HepG2 (cell line): Measurements from ENCODE around the gene MAPK9. TPM values are rescaled to one million over a fixed set of nuclear protein-coding genes. Genes with fewer than 3 reads are reported as not detected.

ENCODE experiments used
- ATAC-seq: fragments of 200-7000 bp; cut with Tn5 transposase; 3 replicates; pipeline ENCODE4 v1.9.1; 2020; ENCODE audit warnings: mild to moderate bottlenecking, moderate library complexity
- BruUV-seq: library from RNA; stranded (reverse); fragments of 400-500 nt; replicated peaks from 2 replicates; lab custom pipeline; 2021; lab: Mats Ljungman, UMichigan
- CTCF ChIA-PET: fragments of 300-600 bp; formaldehyde crosslinking; extraction: SDS; loops from one replicate; lab custom pipeline; 2021; ENCODE audit warnings: low total read pairs, inconsistent platforms, low intra/inter-chr PET ratio; lab: Yijun Ruan, JAX
- POLR2A ChIA-PET: fragments of 350-600 bp; sonication (Branson Sonifier 250); formaldehyde crosslinking; loops from one replicate; lab custom pipeline; 2020; ENCODE audit warnings: antibody characterized with exemption, inconsistent platforms; lab: Yijun Ruan, JAX
- DNase-seq: peaks from one replicate; pipeline ENCODE4 v3.0.0-alpha.2; 2015; ENCODE audit warnings: low spot score
- FAIRE-seq: peaks from 3 replicates; lab custom pipeline; 2011; peaks lifted over from hg19 to GRCh38; lab: Jason Lieb, UNC
- H2AFZ ChIP-seq: one replicate; pipeline ENCODE4 v1.6.1; 2011; ENCODE audit warnings: low read length, inconsistent platforms
- H3K27ac ChIP-seq: fragments of 300-600 bp; 3 replicates; pipeline ENCODE4 v1.8.0; 2011; ENCODE audit warnings: mixed run types, mild to moderate bottlenecking, mixed read lengths, low read length, inconsistent platforms; ENCODE audit not compliant: insufficient read depth; ENCODE audit errors: extremely low read length
- H3K27me3 ChIP-seq, 2 experiments: fragments of 200-600 bp in 1 of 2; 2 replicates in 1 of 2; 3 replicates in 1 of 2; pipeline versions ENCODE4 v1.6.0 to v1.8.0; 2011; ENCODE audit warnings: low read length in 2 of 2, mild to moderate bottlenecking in 2 of 2, moderate library complexity in 2 of 2, inconsistent platforms in 1 of 2; ENCODE audit not compliant: insufficient read depth in 2 of 2, control insufficient read depth in 1 of 2
- H3K36me3 ChIP-seq, 2 experiments: fragments of 200-600 bp in 1 of 2; replicated peaks in 1 of 2; 2 replicates in 1 of 2; 3 replicates in 1 of 2; pipeline versions ENCODE4 v1.5.1 to v1.8.0; 2011; ENCODE audit warnings: low read length in 2 of 2, inconsistent platforms in 1 of 2; ENCODE audit not compliant: insufficient read depth in 2 of 2, control insufficient read depth in 1 of 2
- H3K4me1 ChIP-seq: 2 replicates; pipeline ENCODE4 v1.5.1; 2012; ENCODE audit warnings: low read length, inconsistent platforms; ENCODE audit not compliant: insufficient read depth
- H3K4me2 ChIP-seq: 2 replicates; pipeline ENCODE4 v1.6.0; 2011; ENCODE audit warnings: low read depth, low read length, inconsistent platforms
- H3K4me3 ChIP-seq, 3 experiments: fragments of 200-600 bp in 1 of 3; sonication (generic), shearing (Covaris generic) in 1 of 3; replicated peaks in 1 of 3; 2 replicates each; pipeline ENCODE4 v1.5.1; 2011 to 2016; ENCODE audit warnings: low read length in 3 of 3, inconsistent platforms in 2 of 3, low read depth in 2 of 3, mild to moderate bottlenecking in 2 of 3, control low read depth in 1 of 3, mixed read lengths in 1 of 3; ENCODE audit not compliant: insufficient read depth in 1 of 3
- H3K79me2 ChIP-seq: one replicate; pipeline ENCODE4 v1.6.1; 2011; ENCODE audit warnings: low read length, inconsistent platforms; ENCODE audit not compliant: insufficient read depth
- H3K9ac ChIP-seq: 2 replicates; pipeline ENCODE4 v1.6.0; 2011; ENCODE audit warnings: mild to moderate bottlenecking, low read depth, low read length, inconsistent platforms; ENCODE audit not compliant: insufficient read depth
- H3K9me3 ChIP-seq: 2 replicates; pipeline ENCODE4 v1.5.1; 2012; ENCODE audit warnings: mild to moderate bottlenecking, low read length
- H4K20me1 ChIP-seq: 2 replicates; pipeline ENCODE4 v1.6.0; 2011; ENCODE audit warnings: inconsistent platforms, mild to moderate bottlenecking, low read length, moderate library complexity; ENCODE audit not compliant: insufficient read depth
- ASH2L ChIP-seq: fragments of 300-600, 200-600 bp; sonication (generic); IDR thresholded peaks from 2 replicates; pipeline ENCODE4 v1.7.0; 2017; ENCODE audit warnings: low read depth, mild to moderate bottlenecking, moderate library complexity, mixed read lengths, low read length; ENCODE audit not compliant: insufficient read length
- ESRRA ChIP-seq: sonication (generic); formaldehyde crosslinking; IDR thresholded peaks from 2 replicates; pipeline ENCODE4 v1.5.1; 2020; ENCODE audit warnings: mild to moderate bottlenecking, low read depth, missing genetic modification reagents
- HNF4G ChIP-seq, 2 experiments: sonication (generic) in 1 of 2; formaldehyde crosslinking in 1 of 2; IDR thresholded peaks; 2 replicates each; pipeline versions ENCODE4 v1.4.0 to v1.6.1; 2011 to 2020; ENCODE audit warnings: borderline replicate concordance in 2 of 2, low read depth in 2 of 2, mild to moderate bottlenecking in 2 of 2, low read length in 1 of 2, missing genetic modification reagents in 1 of 2, moderate library complexity in 1 of 2
- NCOR1 ChIP-seq: fragments of 200-600 bp; sonication (generic); IDR thresholded peaks from 2 replicates; pipeline ENCODE4 v1.7.0; 2017; ENCODE audit warnings: antibody characterized with exemption, low read length, borderline replicate concordance
- NFAT5 ChIP-seq: sonication (generic); formaldehyde crosslinking; IDR thresholded peaks from 2 replicates; pipeline ENCODE4 v1.4.0; 2020; ENCODE audit warnings: missing genetic modification reagents
- NR2F2 ChIP-seq: IDR thresholded peaks from 2 replicates; pipeline ENCODE4 v1.6.1; 2012; ENCODE audit warnings: low read depth, inconsistent platforms, borderline replicate concordance
- SOX13 ChIP-seq, 3 experiments: fragments of 450-650 bp in 1 of 3; sonication (generic) in 1 of 3; formaldehyde crosslinking in 1 of 3; IDR thresholded peaks in 2 of 3; conservative IDR thresholded peaks in 1 of 3; 2 replicates each; pipeline versions ENCODE4 v1.5.0 to v1.6.1; 2016 to 2020; ENCODE audit warnings: antibody characterized with exemption in 1 of 3, mild to moderate bottlenecking in 1 of 3, missing compliant biosample characterization in 1 of 3, missing genetic modification reagents in 1 of 3, moderate library complexity in 1 of 3
- SOX5 ChIP-seq: IDR thresholded peaks from 2 replicates; pipeline ENCODE4 v1.6.1; 2016; ENCODE audit warnings: borderline replicate concordance
- ZNF225 ChIP-seq: sonication (generic); formaldehyde crosslinking; IDR thresholded peaks from 2 replicates; pipeline ENCODE4 v1.4.0; 2020; ENCODE audit warnings: mild to moderate bottlenecking, missing genetic modification reagents
- ZNF256 ChIP-seq: sonication (generic); formaldehyde crosslinking; conservative IDR thresholded peaks from 2 replicates; pipeline ENCODE4 v1.4.0; 2020; ENCODE audit warnings: missing genetic modification reagents
- ZNF773 ChIP-seq: sonication (generic); formaldehyde crosslinking; IDR thresholded peaks from 2 replicates; pipeline ENCODE4 v1.4.0; 2020; ENCODE audit warnings: missing genetic modification reagents, borderline replicate concordance
- WGBS: methylation state at CpG from one replicate; pipeline ENCODE4 v1.1.6; 2017; ENCODE audit warnings: low lambda C conversion rate; 5-methylcytosine and 5-hydroxymethylcytosine counted together
- in situ Hi-C: cut with HindIII; loops from 2 replicates; pipeline ENCODE4 v1.10.0; 2017; ENCODE audit warnings: low pct_unique_long_range_greater_than_20kb; ENCODE audit not compliant: extremely low pct_ligation_motif_present
- intact Hi-C: fragments of 100-400 bp; cut with micrococcal nuclease; formaldehyde crosslinking; loops from one replicate; pipeline ENCODE4 v1.10.0; 2022; ENCODE audit not compliant: unreplicated experiment
- polyA plus RNA-seq, 8 experiments: library from polyadenylated mRNA; depleted of rRNA in 3 of 8; stranded (reverse) in 7 of 8; unstranded in 1 of 8; fragments of >200 nt; fragmentation: Illumina TruSeq in 4 of 8; extraction: Trizol in 4 of 8; gene quantifications; 2 replicates each; pipeline versions ENCODE4 v1.2.1 to v1.2.3, GENCODE V29; 2011 to 2016; ENCODE audit warnings: low read depth in 4 of 8, missing spikeins in 1 of 8, mixed read lengths in 1 of 8; ENCODE audit not compliant: insufficient read depth in 1 of 8
- total RNA-seq, 5 experiments: library from RNA; depleted of rRNA; stranded (reverse); fragments of >200 nt; fragmentation: Illumina TruSeq; extraction: Trizol; gene quantifications; 2 replicates each; pipeline ENCODE4 v1.2.3, GENCODE V29; 2016; ENCODE audit warnings: low read depth in 1 of 5
- TF ChIP-seq, protein P1 (sequence below): IDR thresholded peaks from 2 replicates; pipeline ENCODE4 v1.4.0; 2020; ENCODE audit warnings: mild to moderate bottlenecking, missing genetic modification reagents

MAPK9 gene
- total and polyA plus RNA-seq, 2 of the 13 experiments (the other 11 are each of a cell fraction or from before 2014, with no cell fraction given): 30.1 to 56.1 TPM

GRCh38 chr5:180297587-180298282 lies 5.9 kb upstream of the MAPK9 start:
- Histone ChIP-seq H3K27me3 (no peaks in the 10 kb centered on the region), H3K4me1 (peaks cover 62% of the 10 kb centered on the region), H3K4me2 (peak overlapping the region; percentile 32), H3K9ac (no peak overlapping the region), H4K20me1 (no peaks in the 10 kb centered on the region), H3K27ac (peak overlapping the region; percentile 51), H3K4me3 (no peak overlapping the region), H2AFZ (no peak overlapping the region), H3K9me3 (no peaks in the 10 kb centered on the region), H3K79me2 (no peaks in the 10 kb centered on the region), H3K36me3 (no peaks in the 10 kb centered on the region)
- ATAC-seq (no peak), FAIRE-seq (peak; percentile 58), DNase-seq (peak; percentile 48)
- in situ Hi-C loops (loop anchor here (10.0 kb wide), 1 partner anchor 177 kb away; no protein-coding TSS in a partner anchor), intact Hi-C loops (loop anchor here (10.0 kb wide), 2 partner anchors 93 to 177 kb away; partner anchors contain the start of gene RASGEF1C)
- no TSS peak for BruUV-seq
- POLR2A ChIA-PET: no interaction called here
- CTCF ChIA-PET: no interaction called here
- WGBS: 19% methylated on average over 2 of the region's 2 CpGs
- TF ChIP-seq ZNF225 (CRISPR knock-in tag) (no peak), NCOR1 (peak; percentile 84), ZNF773 (CRISPR knock-in tag) (no peak), ESRRA (CRISPR knock-in tag) (peak; percentile 81; the same call in 1 of the 2 replicates), NFAT5 (CRISPR knock-in tag) (no peak), HNF4G (IDR thresholded peaks at IDR 0.05; ENCODE audit: borderline replicate concordance, low read depth, low read length) (peak; percentile 69), HNF4G (CRISPR knock-in tag; IDR thresholded peaks at IDR 0.05; ENCODE audit: borderline replicate concordance, low read depth) (no peak), NR2F2 (0 out of 2 replicates have a peak, but pooled peaks have one; percentile 29), ZNF256 (CRISPR knock-in tag) (no peak), SOX13 (IDR thresholded peaks at IDR 0.05) (no peak), SOX13 (CRISPR knock-in tag; conservative IDR thresholded peaks at IDR 0.05 in 1 of 2, IDR thresholded peaks at IDR 0.05 in 1 of 2) (peak in 1 of 2 experiments; percentile 29; a peak in 1 of 4 replicates), ASH2L (peak; percentile 61), SOX5 (CRISPR knock-in tag) (0 out of 2 replicates have a peak, but pooled peaks have one; percentile 8)
- TF ChIP-seq, protein P1, sequence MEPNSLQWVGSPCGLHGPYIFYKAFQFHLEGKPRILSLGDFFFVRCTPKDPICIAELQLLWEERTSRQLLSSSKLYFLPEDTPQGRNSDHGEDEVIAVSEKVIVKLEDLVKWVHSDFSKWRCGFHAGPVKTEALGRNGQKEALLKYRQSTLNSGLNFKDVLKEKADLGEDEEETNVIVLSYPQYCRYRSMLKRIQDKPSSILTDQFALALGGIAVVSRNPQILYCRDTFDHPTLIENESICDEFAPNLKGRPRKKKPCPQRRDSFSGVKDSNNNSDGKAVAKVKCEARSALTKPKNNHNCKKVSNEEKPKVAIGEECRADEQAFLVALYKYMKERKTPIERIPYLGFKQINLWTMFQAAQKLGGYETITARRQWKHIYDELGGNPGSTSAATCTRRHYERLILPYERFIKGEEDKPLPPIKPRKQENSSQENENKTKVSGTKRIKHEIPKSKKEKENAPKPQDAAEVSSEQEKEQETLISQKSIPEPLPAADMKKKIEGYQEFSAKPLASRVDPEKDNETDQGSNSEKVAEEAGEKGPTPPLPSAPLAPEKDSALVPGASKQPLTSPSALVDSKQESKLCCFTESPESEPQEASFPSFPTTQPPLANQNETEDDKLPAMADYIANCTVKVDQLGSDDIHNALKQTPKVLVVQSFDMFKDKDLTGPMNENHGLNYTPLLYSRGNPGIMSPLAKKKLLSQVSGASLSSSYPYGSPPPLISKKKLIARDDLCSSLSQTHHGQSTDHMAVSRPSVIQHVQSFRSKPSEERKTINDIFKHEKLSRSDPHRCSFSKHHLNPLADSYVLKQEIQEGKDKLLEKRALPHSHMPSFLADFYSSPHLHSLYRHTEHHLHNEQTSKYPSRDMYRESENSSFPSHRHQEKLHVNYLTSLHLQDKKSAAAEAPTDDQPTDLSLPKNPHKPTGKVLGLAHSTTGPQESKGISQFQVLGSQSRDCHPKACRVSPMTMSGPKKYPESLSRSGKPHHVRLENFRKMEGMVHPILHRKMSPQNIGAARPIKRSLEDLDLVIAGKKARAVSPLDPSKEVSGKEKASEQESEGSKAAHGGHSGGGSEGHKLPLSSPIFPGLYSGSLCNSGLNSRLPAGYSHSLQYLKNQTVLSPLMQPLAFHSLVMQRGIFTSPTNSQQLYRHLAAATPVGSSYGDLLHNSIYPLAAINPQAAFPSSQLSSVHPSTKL (CRISPR knock-in tag): peak; percentile 47; the same call in 1 of the 2 replicates
